ENCODE results near the gene PTGIS.

The PTGIS gene

DNA sequence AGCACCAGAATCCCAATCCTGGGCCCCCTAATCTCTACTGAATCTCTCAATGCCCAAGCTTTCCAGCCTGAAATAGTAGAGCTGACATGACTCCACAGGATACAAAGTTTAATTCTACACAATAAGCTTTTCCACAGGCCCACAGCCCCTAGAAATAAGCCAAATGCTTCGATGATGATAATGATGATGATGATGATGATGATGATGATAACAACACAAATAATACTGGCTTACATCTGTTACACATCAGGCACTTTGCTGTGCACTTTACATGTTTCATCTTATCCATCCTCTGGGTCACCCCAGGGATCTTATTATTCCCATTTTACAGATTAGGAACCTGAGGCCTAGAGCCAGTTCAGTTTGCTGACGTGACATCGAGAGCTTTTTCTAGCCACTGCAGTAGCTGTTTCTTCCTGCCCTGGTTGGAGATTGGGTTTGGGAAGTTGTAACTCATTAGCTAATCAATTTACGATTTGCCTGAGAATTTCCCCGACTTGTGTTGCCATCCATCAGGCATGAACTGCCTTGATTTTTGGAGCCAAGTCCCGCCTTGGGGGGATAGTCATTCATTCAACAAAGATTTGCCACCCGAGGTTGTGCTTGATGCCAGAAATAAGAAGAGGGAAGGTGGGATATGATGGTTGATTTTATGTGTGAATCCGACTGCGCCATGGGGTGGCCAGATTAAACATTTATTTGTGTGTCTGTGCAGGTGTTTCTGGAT lies 105.9 kb downstream of the PTGIS start:
- no peak for DNase-seq

DNA sequence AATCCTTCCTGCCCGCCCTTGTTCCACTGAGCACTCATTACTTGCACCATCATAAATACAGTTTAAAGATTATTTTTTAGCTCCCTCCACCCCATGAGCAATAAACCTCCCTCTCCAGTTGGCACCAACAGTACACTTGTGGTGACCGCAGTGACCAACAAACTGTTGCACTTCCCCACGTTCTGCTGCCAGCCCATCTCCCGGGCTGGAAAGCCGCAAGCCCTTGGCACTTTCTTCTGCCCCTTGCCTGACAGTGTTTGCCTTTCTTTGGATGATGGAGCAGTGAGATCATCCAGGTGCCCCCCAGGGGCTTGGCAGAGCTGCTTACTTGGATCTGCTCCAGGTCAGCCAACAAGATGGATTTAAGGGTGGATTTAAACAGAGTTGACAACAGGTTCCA lies 107.0 kb downstream of the PTGIS start:
- no peak for DNase-seq

DNA sequence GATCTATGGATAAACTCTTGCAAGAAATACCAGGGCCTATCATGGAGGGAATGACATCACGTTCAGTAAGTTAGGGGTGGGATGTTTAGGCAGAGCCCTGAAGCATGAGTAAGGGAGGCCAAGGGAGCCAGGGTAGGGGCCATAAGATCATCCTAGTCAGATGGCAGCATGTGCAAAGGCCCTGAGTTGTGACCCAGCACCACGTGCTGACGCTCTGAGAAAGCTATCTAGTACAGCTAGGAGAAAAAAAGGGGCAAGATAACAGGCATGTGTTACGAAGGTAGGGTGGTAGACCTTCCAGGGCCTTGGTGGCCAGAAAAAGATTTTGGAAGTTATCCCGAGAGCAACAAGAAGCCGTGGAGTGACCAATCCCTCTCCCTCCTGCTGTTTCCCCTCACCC lies 107.8 kb downstream of the PTGIS start:
- no peak for DNase-seq

DNA sequence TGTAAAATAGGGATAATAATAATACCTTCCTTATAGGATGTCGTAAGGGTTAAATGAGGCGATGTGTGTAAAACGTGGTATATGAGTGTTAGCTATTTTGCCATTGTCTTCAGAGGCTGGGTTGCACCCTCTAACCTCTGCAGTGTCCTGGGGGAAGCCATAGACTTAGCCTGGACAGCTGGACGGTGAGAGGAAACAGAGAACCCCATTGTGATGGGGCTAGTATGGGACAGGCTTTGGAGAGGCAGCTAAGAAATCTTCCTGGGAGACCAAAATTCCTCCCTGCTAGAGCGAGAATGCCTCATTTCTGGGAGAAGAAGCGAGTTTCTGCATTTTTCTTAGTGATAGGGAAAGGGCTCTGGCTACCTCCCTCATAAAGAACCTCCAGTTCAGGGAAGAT lies 108.3 kb downstream of the PTGIS start:
- DNase-seq = no peak

DNA sequence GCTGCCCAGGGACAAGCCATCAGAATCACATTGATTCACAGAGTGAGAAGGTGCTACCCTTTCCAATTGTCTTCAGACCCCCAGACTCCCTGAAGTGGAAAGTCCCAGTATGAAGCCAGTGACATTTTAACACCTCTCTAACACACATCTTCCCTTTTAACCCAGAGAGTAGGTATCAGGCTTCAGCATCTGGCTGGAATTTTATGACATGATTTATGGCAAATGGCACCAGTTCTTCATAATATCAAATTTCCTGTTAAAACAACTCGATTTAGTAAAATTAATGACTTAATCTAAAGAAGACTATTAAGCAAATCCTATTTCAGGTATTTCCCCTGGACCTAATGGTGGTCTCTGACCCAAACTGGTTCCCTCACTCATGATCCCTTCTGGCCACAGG lies 110.5 kb downstream of the PTGIS start:
- DNase-seq = no peak

DNA sequence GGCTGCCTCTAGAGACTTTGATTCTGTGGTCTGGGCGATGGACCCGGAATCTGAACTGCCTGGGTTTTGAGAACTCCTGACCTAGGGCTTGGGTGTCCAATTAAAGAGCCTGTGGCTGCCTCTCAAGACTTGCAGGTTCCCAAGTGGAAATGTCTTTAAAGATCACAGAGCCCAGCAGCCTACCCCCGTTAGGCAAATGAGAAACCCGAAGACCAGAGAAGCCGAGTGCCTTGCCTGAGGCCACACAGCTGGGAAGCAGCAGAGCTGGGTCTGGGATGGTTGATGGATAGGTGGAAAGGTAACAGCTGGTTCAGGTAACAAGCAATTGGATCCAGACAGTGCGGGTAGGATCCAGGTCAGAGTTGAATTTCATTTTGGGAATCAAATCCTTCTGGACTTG lies 111.3 kb downstream of the PTGIS start:
- DNase-seq = no peak

DNA sequence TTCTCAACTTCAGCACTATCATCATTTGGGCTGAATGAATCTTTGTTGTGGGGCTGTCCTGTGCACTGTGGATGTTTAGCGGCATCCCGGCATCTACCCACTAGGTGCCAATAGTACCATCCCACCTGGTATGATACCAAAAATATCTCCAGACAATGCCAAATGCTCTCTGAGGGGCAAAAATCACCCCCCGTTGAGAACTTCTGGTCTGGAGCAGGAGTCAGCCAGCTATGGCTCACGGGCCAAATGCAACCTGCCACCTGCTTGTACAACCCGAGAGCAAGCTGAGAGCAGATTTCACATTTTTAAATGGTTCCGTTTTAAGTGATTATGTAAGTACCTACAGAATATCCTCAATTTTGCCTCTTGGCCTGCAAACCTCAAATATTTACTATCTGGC lies 112.2 kb downstream of the PTGIS start:
- DNase-seq = no peak
